ENCODE results near the gene UGT8. TPM values are rescaled to one million over a fixed set of nuclear protein-coding genes. Genes with fewer than 3 reads are reported as not detected.

UGT8 gene
- total and polyA plus RNA-seq, 2 of the 8 experiments (the other 6 are each of a cell fraction or from before 2014, with no cell fraction given): 16.9 to 26.9 TPM

- TF ChIP-seq CHD7 (IDR thresholded peaks at IDR 0.05; ENCODE audit: insufficient replicate concordance, low read length) (no peak), EGR1 (IDR thresholded peaks at IDR 0.05; ENCODE audit: borderline replicate concordance, low read depth, low read length) (no peak), MAFK (IDR thresholded peaks at IDR 0.05; ENCODE audit: low read depth, low read length) (no peak), RBBP5 (IDR thresholded peaks at IDR 0.05; ENCODE audit: borderline replicate concordance, low read depth, low read length) (no peak)
Observed at GRCh38 chr4:114601304-114602052, 2.9 kb downstream of the UGT8 start (continued).

Measured in H1 (cell line).